Measurements from ENCODE around the gene RARS2.
A peak's percentile ranks its signal among the peaks of the same experiment; 100 is the strongest.

Gene RARS2

GRCh38 chr6:87608802-87609201 lies 19.0 kb upstream of the RARS2 start:
- Mint-ChIP-seq H3K27ac (no peak overlapping the region), H3K4me1 (no peaks in the 10 kb centered on the region), H3K9me3 (no peaks in the 10 kb centered on the region), H3K36me3 (ENCODE audit: low read depth) (peaks cover 35% of the 10 kb centered on the region), H3K27me3 (ENCODE audit: low read depth) (no peaks in the 10 kb centered on the region), H3K4me3 (no peak overlapping the region)
- TF ChIP-seq CTCF (IDR thresholded peaks at IDR 0.05; ENCODE audit: unreplicated experiment in 3 of 3), result no peak

GRCh38 chr6:87606199-87606598 lies 16.4 kb upstream of the RARS2 start:
- Mint-ChIP-seq H3K36me3 (ENCODE audit: low read depth) (peaks cover 21% of the 10 kb centered on the region), H3K4me1 (no peaks in the 10 kb centered on the region), H3K4me3 (no peak overlapping the region), H3K27ac (peak overlapping the region in 1 of 3 experiments; percentile 42), H3K27me3 (ENCODE audit: low read depth) (no peaks in the 10 kb centered on the region), H3K9me3 (no peaks in the 10 kb centered on the region)
- TF ChIP-seq CTCF (IDR thresholded peaks at IDR 0.05; ENCODE audit: unreplicated experiment in 3 of 3), result no peak

- Mint-ChIP-seq H3K4me3 (no peak overlapping the region), H3K36me3 (ENCODE audit: low read depth) (peaks cover 6% of the 10 kb centered on the region), H3K9me3 (no peaks in the 10 kb centered on the region), H3K4me1 (no peaks in the 10 kb centered on the region), H3K27me3 (ENCODE audit: low read depth) (no peaks in the 10 kb centered on the region), H3K27ac (no peak overlapping the region)
- TF ChIP-seq CTCF (IDR thresholded peaks at IDR 0.05; ENCODE audit: unreplicated experiment in 3 of 3), result no peak
Measured at GRCh38 chr6:87600576-87600975, 10.8 kb upstream of the RARS2 start.

GRCh38 chr6:87590990-87591389 lies 1.2 kb upstream of the RARS2 start:
- Mint-ChIP-seq H3K4me1 (peaks cover 39% of the 10 kb centered on the region), H3K27ac (peak overlapping the region in 2 of 3 experiments; percentile 80 to 81), H3K36me3 (ENCODE audit: low read depth) (peaks cover 25% of the 10 kb centered on the region), H3K9me3 (no peaks in the 10 kb centered on the region), H3K27me3 (ENCODE audit: low read depth) (no peaks in the 10 kb centered on the region), H3K4me3 (peak overlapping the region; percentile 89 to 92 (median 91))
- TF ChIP-seq CTCF (IDR thresholded peaks at IDR 0.05; ENCODE audit: unreplicated experiment in 3 of 3), result no peak

- peak overlapping the region; percentile 80 to 87 (median 81) for H3K27ac Mint-ChIP-seq
- peaks cover 26% of the 10 kb centered on the region for H3K36me3 Mint-ChIP-seq (ENCODE audit: low read depth)
- no peak for TF ChIP-seq CTCF (IDR thresholded peaks at IDR 0.05; ENCODE audit: unreplicated experiment in 3 of 3)
- H3K4me3 Mint-ChIP-seq, result peak overlapping the region; percentile 89 to 92 (median 91)
- H3K4me1 Mint-ChIP-seq, result peaks cover 39% of the 10 kb centered on the region
- H3K27me3 Mint-ChIP-seq (ENCODE audit: low read depth), result no peaks in the 10 kb centered on the region
- H3K9me3 Mint-ChIP-seq, result no peaks in the 10 kb centered on the region
Measured at GRCh38 chr6:87590417-87590880, 662 bp upstream of the RARS2 start.

- TF ChIP-seq CTCF (IDR thresholded peaks at IDR 0.05; ENCODE audit: unreplicated experiment in 3 of 3), result no peak
- Mint-ChIP-seq H3K9me3 (no peaks in the 10 kb centered on the region), H3K4me3 (peak overlapping the region; percentile 89 to 92 (median 91)), H3K4me1 (peaks cover 39% of the 10 kb centered on the region), H3K27ac (peak overlapping the region; percentile 80 to 87 (median 81)), H3K36me3 (ENCODE audit: low read depth) (peaks cover 28% of the 10 kb centered on the region), H3K27me3 (ENCODE audit: low read depth) (no peaks in the 10 kb centered on the region)
Measured at GRCh38 chr6:87588756-87589407, 905 bp downstream of the RARS2 start.

Data from nephron (organoid).